Astrocyte (in vitro differentiated cells and primary cell): ENCODE data around the gene MYO5B.

Experiments used
- EZH2 ChIP-seq: IDR thresholded peaks from 2 replicates; pipeline ENCODE4 v1.6.1; 2012; ENCODE audit warnings: mild to moderate bottlenecking, low read length, inconsistent platforms; ENCODE audit not compliant: insufficient read depth
- TF ChIP-seq, protein P1 (sequence below): IDR thresholded peaks from 2 replicates; pipeline ENCODE4 v1.5.1; 2011; ENCODE audit warnings: low read depth, mild to moderate bottlenecking, inconsistent platforms, low read length, moderate library complexity; ENCODE audit not compliant: insufficient read depth

DNA sequence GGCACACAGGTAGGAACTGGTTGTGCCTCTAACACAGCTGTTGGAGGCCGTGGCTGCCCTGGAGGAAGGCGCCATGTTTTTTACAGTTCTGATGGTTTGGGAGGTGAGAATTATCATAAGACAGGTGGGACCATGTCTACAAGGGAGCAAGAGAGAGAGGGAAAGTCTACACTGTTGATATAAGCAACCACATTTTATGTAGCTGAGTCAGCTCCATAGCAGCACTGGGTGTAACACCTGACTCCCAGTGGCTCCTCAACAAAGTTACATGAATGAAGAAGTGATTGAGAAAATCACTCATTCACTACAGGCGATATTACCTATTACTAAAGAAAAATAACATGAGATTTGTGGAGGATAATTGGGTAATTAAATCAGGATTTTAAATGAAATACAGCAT lies 340.3 kb downstream of the MYO5B start:
- TF ChIP-seq, protein P1, sequence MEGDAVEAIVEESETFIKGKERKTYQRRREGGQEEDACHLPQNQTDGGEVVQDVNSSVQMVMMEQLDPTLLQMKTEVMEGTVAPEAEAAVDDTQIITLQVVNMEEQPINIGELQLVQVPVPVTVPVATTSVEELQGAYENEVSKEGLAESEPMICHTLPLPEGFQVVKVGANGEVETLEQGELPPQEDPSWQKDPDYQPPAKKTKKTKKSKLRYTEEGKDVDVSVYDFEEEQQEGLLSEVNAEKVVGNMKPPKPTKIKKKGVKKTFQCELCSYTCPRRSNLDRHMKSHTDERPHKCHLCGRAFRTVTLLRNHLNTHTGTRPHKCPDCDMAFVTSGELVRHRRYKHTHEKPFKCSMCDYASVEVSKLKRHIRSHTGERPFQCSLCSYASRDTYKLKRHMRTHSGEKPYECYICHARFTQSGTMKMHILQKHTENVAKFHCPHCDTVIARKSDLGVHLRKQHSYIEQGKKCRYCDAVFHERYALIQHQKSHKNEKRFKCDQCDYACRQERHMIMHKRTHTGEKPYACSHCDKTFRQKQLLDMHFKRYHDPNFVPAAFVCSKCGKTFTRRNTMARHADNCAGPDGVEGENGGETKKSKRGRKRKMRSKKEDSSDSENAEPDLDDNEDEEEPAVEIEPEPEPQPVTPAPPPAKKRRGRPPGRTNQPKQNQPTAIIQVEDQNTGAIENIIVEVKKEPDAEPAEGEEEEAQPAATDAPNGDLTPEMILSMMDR, result no peak
- TF ChIP-seq EZH2, result no peak
